SK-N-SH treated with all-trans-retinoic acid at 6 μM for 48 hours (cell line): ENCODE results near the gene SP1.
"Not testable (repeated sequence)": the region's sequence is repeated elsewhere in the genome, so short reads cannot be mapped to it uniquely, and the experiment has no call there.

Experiments used
- ARNTL ChIP-seq: fragments of 450-650 bp; formaldehyde crosslinking; IDR thresholded peaks from 2 replicates; pipeline ENCODE4 v1.5.0; 2020; ENCODE audit warnings: low read depth, mild to moderate bottlenecking, moderate library complexity, borderline replicate concordance
- GLIS3 ChIP-seq: fragments of 250-450 bp; sonication (Bioruptor Pico); IDR thresholded peaks from 2 replicates; pipeline ENCODE4 v1.5.0; 2020; ENCODE audit warnings: mild to moderate bottlenecking, moderate library complexity
- POU6F1 ChIP-seq: fragments of 250-450 bp; sonication (Bioruptor Pico); IDR thresholded peaks from 2 replicates; pipeline ENCODE4 v1.8.0; 2021; ENCODE audit warnings: low read depth, mild to moderate bottlenecking, moderate library complexity, borderline replicate concordance
- PPARA ChIP-seq: fragments of 250-450 bp; sonication (Bioruptor Pico); IDR thresholded peaks from 2 replicates; pipeline ENCODE4 v1.5.0; 2020; ENCODE audit warnings: mild to moderate bottlenecking, borderline replicate concordance
- RARB ChIP-seq: fragments of 250-450 bp; sonication (Bioruptor Pico); IDR thresholded peaks from 2 replicates; pipeline ENCODE4 v1.8.0; 2021; ENCODE audit warnings: mild to moderate bottlenecking, moderate library complexity
- TCF4 ChIP-seq: fragments of 250-450 bp; sonication (Bioruptor Pico); IDR thresholded peaks from 2 replicates; pipeline ENCODE4 v1.8.0; 2021; ENCODE audit warnings: mild to moderate bottlenecking, moderate library complexity, borderline replicate concordance
- TOX ChIP-seq: fragments of 250-450 bp; sonication (Bioruptor Pico); IDR thresholded peaks from 2 replicates; pipeline ENCODE4 v1.8.0; 2021; ENCODE audit warnings: mild to moderate bottlenecking, moderate library complexity, borderline replicate concordance
- ZC3H10 ChIP-seq: fragments of 250-450 bp; sonication (Bioruptor Pico); IDR thresholded peaks from 2 replicates; pipeline ENCODE4 v1.5.1; 2021; ENCODE audit warnings: mild to moderate bottlenecking, moderate library complexity
- ZFP30 ChIP-seq: fragments of 450-650 bp; formaldehyde crosslinking; IDR thresholded peaks from 2 replicates; pipeline ENCODE4 v1.5.0; 2022; ENCODE audit warnings: mild to moderate bottlenecking, moderate library complexity
- TF ChIP-seq, protein P1 (sequence below): fragments of 250-450 bp; sonication (Bioruptor Pico); IDR thresholded peaks from 2 replicates; pipeline ENCODE4 v1.8.0; 2020; ENCODE audit warnings: mild to moderate bottlenecking, moderate library complexity, borderline replicate concordance

DNA sequence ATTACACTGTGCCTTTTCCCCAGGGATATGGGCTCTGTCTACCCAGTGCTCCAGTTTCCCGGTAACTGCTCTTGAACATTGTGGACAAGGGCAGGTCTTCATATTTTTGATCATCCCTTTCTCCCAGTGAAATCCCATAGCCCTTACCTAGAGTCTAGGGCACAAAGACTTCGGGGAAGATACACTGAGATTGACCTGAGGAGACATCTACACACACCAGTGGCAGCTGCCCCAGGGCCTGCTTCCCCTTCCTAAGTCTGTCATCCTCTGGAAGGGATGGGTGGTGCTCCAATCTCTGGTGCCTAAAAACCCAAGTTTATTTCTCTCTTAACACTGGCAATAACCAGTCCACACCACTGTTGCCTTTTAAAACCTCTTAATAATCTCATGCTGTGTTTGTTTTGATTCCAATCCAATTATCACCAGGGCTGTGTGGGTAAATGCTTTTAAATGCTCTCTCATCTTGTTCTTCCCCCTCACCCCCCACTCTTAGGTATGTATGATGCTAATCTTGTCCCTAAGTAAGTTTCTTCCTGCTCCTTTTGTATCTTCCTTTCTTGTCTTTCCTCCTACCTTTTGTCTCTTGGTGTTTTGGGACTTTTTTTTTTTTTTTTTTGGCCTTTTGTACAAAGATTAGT, 35.9 kb downstream of the SP1 start:
- TF ChIP-seq RARB; TCF4 (CRISPR knock-in tag); POU6F1 (CRISPR knock-in tag); ARNTL; TOX; ZFP30 (CRISPR knock-in tag); GLIS3 (CRISPR knock-in tag); PPARA (CRISPR knock-in tag); ZC3H10 (CRISPR knock-in tag): not testable (repeated sequence)
- TF ChIP-seq, protein P1, sequence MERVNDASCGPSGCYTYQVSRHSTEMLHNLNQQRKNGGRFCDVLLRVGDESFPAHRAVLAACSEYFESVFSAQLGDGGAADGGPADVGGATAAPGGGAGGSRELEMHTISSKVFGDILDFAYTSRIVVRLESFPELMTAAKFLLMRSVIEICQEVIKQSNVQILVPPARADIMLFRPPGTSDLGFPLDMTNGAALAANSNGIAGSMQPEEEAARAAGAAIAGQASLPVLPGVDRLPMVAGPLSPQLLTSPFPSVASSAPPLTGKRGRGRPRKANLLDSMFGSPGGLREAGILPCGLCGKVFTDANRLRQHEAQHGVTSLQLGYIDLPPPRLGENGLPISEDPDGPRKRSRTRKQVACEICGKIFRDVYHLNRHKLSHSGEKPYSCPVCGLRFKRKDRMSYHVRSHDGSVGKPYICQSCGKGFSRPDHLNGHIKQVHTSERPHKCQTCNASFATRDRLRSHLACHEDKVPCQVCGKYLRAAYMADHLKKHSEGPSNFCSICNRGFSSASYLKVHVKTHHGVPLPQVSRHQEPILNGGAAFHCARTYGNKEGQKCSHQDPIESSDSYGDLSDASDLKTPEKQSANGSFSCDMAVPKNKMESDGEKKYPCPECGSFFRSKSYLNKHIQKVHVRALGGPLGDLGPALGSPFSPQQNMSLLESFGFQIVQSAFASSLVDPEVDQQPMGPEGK (CRISPR knock-in tag): not testable (repeated sequence)
